Gastroesophageal sphincter (tissue), 3 donors: Measurements from ENCODE around the gene ARMC7.

Source experiments
- CTCF ChIP-seq, 4 experiments: fragments of 200-600 bp in 2 of 4; fragments of 450-650 bp in 2 of 4; sonication (generic) in 1 of 4; IDR thresholded peaks; one replicate each; pipeline ENCODE4 v1.5.1; 2017 to 2019; ENCODE audit warnings: antibody characterized with exemption in 4 of 4, mild to moderate bottlenecking in 2 of 4, moderate library complexity in 2 of 4
- POLR2A ChIP-seq, 2 donors: fragments of 450-650 bp; IDR thresholded peaks; one replicate each; pipeline ENCODE4 v1.6.1; 2017; ENCODE audit warnings: antibody characterized with exemption in 2 of 2, mild to moderate bottlenecking in 2 of 2, moderate library complexity in 1 of 2
- POLR2AphosphoS5 ChIP-seq: sonication (generic); formaldehyde crosslinking; IDR thresholded peaks from one replicate; pipeline ENCODE4 v1.6.1; 2017; ENCODE audit warnings: antibody characterized with exemption

- TF ChIP-seq CTCF (IDR thresholded peaks at IDR 0.05): no peak
- no peak for TF ChIP-seq POLR2A (IDR thresholded peaks at IDR 0.05)
- TF ChIP-seq POLR2AphosphoS5: no peak
Measured at GRCh38 chr17:75084039-75084660, 25.6 kb upstream of the ARMC7 start.
